Transverse colon (tissue), 4 donors: Measurements from ENCODE around the gene GPC5.

Experiments
- EP300 ChIP-seq: sonication (generic); formaldehyde crosslinking; IDR thresholded peaks from one replicate; pipeline ENCODE4 v1.6.1; 2017; ENCODE audit warnings: antibody characterized with exemption, low read depth
- POLR2A ChIP-seq: fragments of 450-650 bp; IDR thresholded peaks from one replicate; pipeline ENCODE4 v1.6.1; 2016; ENCODE audit warnings: antibody characterized with exemption, mild to moderate bottlenecking, moderate library complexity
- POLR2AphosphoS5 ChIP-seq, 3 donors: sonication (generic); formaldehyde crosslinking; IDR thresholded peaks; one replicate each; pipeline ENCODE4 v1.6.1; 2016; ENCODE audit warnings: antibody characterized with exemption in 3 of 3
- TF ChIP-seq, protein P1 (sequence below), 5 experiments: fragments of 200-600 bp in 3 of 5; fragments of 450-650 bp in 2 of 5; sonication (generic) in 3 of 5; IDR thresholded peaks; 1 replicate in 2 of 5; 2 replicates in 3 of 5; pipeline ENCODE4 v1.5.1; 2016 to 2017; ENCODE audit warnings: antibody characterized with exemption in 5 of 5, inconsistent platforms in 3 of 5, mild to moderate bottlenecking in 2 of 5, moderate library complexity in 1 of 5

DNA sequence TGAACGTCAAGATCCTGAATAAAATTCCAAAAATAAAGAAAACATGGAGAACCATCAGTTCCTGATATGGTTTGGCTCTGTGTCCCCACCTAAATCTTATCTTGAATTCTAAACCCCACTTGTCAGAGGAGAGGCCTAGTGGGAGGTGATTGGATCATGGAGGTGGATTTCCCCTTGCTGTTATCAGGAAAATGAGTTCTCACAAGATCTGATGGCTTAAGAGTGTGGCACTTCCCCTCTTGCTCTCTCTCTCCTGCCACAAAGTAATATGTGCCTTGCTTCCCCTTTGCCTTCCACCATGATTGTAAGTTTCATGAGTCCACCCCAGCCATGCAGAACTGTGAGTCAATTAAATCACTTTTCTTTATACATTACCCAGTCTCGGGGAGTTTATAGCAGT is 827.4 kb downstream of the GPC5 start:
- TF ChIP-seq EP300 (no peak), POLR2A (no peak), POLR2AphosphoS5 (IDR thresholded peaks at IDR 0.05) (no peak)
- TF ChIP-seq, protein P1, sequence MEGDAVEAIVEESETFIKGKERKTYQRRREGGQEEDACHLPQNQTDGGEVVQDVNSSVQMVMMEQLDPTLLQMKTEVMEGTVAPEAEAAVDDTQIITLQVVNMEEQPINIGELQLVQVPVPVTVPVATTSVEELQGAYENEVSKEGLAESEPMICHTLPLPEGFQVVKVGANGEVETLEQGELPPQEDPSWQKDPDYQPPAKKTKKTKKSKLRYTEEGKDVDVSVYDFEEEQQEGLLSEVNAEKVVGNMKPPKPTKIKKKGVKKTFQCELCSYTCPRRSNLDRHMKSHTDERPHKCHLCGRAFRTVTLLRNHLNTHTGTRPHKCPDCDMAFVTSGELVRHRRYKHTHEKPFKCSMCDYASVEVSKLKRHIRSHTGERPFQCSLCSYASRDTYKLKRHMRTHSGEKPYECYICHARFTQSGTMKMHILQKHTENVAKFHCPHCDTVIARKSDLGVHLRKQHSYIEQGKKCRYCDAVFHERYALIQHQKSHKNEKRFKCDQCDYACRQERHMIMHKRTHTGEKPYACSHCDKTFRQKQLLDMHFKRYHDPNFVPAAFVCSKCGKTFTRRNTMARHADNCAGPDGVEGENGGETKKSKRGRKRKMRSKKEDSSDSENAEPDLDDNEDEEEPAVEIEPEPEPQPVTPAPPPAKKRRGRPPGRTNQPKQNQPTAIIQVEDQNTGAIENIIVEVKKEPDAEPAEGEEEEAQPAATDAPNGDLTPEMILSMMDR (IDR thresholded peaks at IDR 0.05): no peak
